Fibroblast of lung (primary cell): ENCODE results near the gene DDC.

Source experiments
- CTCF ChIP-seq, 2 donors: IDR thresholded peaks in 1 of 2; conservative IDR thresholded peaks in 1 of 2; 1 replicate in 1 of 2; 2 replicates in 1 of 2; pipeline ENCODE4 v1.5.1; 2011 to 2012; ENCODE audit warnings: low read length in 2 of 2, control low read depth in 1 of 2, inconsistent platforms in 1 of 2, low read depth in 1 of 2, mild to moderate bottlenecking in 1 of 2
- EZH2 ChIP-seq: IDR thresholded peaks from 2 replicates; pipeline ENCODE4 v1.5.1; 2012; ENCODE audit warnings: low read length, control low read depth, mild to moderate bottlenecking; ENCODE audit errors: missing control alignments

- TF ChIP-seq CTCF (conservative IDR thresholded peaks at IDR 0.05 in 1 of 2, IDR thresholded peaks at IDR 0.05 in 1 of 2; ENCODE audit: low read depth in 1 of 2, low read length in 2 of 2) (no peak), EZH2 (no peak)
Observed at GRCh38 chr7:50591098-50591479, 25.9 kb upstream of the DDC start.
